Adrenal gland (tissue), 5 donors: ENCODE data around the gene CALML5.

Experiments
- POLR2A ChIP-seq, 2 donors: fragments of 450-650 bp; IDR thresholded peaks; one replicate each; pipeline ENCODE4 v1.6.1; 2017; ENCODE audit warnings: antibody characterized with exemption in 2 of 2, mild to moderate bottlenecking in 2 of 2, moderate library complexity in 1 of 2
- TF ChIP-seq, protein P1 (sequence below), 6 experiments: fragments of 450-650 bp in 4 of 6; fragments of 200-600 bp in 2 of 6; sonication (generic) in 1 of 6; IDR thresholded peaks; 1 replicate in 5 of 6; 2 replicates in 1 of 6; pipeline versions ENCODE4 v1.5.1 to v1.8.0; 2016 to 2021; ENCODE audit warnings: antibody characterized with exemption in 6 of 6, mild to moderate bottlenecking in 2 of 6, moderate library complexity in 1 of 6
- donor health status: DM: no; HTN: no; CAD: no.

DNA sequence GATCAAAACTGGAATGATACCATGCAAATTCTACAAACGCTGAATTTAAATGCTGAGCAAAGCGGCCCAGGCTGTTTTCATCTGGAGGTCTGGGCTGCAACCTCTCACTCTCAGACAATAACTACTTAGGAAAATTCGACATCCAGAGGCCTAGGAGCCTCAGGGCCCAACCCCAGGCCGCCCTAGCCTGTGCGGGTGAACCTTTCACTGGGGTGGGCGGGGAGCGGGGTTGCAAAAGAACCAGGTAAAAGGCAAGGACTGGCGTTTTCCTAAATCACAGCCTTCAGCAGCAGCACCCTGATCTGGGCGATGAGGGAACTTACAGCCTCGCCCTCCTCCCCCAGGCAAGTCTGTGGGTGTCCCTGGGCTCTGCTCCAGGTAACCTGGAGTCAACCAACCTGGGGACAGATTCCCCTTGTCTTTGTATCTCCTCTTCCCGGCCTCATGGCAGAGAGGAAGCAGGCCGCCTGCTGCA lies 33.4 kb downstream of the CALML5 start:
- TF ChIP-seq, protein P1, sequence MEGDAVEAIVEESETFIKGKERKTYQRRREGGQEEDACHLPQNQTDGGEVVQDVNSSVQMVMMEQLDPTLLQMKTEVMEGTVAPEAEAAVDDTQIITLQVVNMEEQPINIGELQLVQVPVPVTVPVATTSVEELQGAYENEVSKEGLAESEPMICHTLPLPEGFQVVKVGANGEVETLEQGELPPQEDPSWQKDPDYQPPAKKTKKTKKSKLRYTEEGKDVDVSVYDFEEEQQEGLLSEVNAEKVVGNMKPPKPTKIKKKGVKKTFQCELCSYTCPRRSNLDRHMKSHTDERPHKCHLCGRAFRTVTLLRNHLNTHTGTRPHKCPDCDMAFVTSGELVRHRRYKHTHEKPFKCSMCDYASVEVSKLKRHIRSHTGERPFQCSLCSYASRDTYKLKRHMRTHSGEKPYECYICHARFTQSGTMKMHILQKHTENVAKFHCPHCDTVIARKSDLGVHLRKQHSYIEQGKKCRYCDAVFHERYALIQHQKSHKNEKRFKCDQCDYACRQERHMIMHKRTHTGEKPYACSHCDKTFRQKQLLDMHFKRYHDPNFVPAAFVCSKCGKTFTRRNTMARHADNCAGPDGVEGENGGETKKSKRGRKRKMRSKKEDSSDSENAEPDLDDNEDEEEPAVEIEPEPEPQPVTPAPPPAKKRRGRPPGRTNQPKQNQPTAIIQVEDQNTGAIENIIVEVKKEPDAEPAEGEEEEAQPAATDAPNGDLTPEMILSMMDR (IDR thresholded peaks at IDR 0.05), result no peak
- no peak for TF ChIP-seq POLR2A (IDR thresholded peaks at IDR 0.05)
